Cardiac fibroblast (primary cell): ENCODE measurements around the gene ARHGAP19.

ENCODE experiments used
- DNase-seq, 2 donors: peaks; one replicate each; pipeline versions ENCODE4 v3.0.0 to v3.0.0-alpha.2; 2010; ENCODE audit warnings: low read depth in 2 of 2
- H3K4me3 ChIP-seq, 2 donors: replicated peaks in 1 of 2; 1 replicate in 1 of 2; 2 replicates in 1 of 2; pipeline ENCODE4 v1.5.1; 2011; ENCODE audit warnings: low read depth in 2 of 2, low read length in 2 of 2, mild to moderate bottlenecking in 2 of 2, moderate library complexity in 1 of 2
- CTCF ChIP-seq: IDR thresholded peaks from one replicate; pipeline ENCODE4 v1.5.1; 2011; ENCODE audit warnings: low read depth, mild to moderate bottlenecking, low read length, inconsistent platforms

The ARHGAP19 gene

GRCh38 chr10:97254694-97255093 lies 37.7 kb downstream of the ARHGAP19 start:
- no peak for DNase-seq
- no peak for TF ChIP-seq CTCF

GRCh38 chr10:97250952-97251351 lies 41.5 kb downstream of the ARHGAP19 start:
- TF ChIP-seq CTCF, result no peak
- no peak overlapping the region for H3K4me3 ChIP-seq
- no peak for DNase-seq

More at GRCh38 chr10:97254694-97255093, 37.7 kb downstream of the ARHGAP19 start:
- no peak overlapping the region for H3K4me3 ChIP-seq

GRCh38 chr10:97243836-97244235 lies 48.6 kb downstream of the ARHGAP19 start:
- no peak for DNase-seq
- H3K4me3 ChIP-seq, result no peak overlapping the region
- no peak for TF ChIP-seq CTCF

GRCh38 chr10:97238855-97239254 lies 53.6 kb downstream of the ARHGAP19 start:
- no peak overlapping the region for H3K4me3 ChIP-seq
- no peak for DNase-seq
- no peak for TF ChIP-seq CTCF

- TF ChIP-seq CTCF, result no peak
- DNase-seq, result no peak
- H3K4me3 ChIP-seq, result no peak overlapping the region
Measured at GRCh38 chr10:97235353-97235752, 57.1 kb downstream of the ARHGAP19 start.

- DNase-seq, result peak; percentile 72 to 74
- H3K4me3 ChIP-seq, result no peak overlapping the region
- TF ChIP-seq CTCF, result peak; percentile 49
Measured at GRCh38 chr10:97234400-97234799, 58.0 kb downstream of the ARHGAP19 start.

- no peak overlapping the region for H3K4me3 ChIP-seq
- DNase-seq, result peak in 1 of 2 donors; percentile 67
- no peak for TF ChIP-seq CTCF
Measured at GRCh38 chr10:97230146-97230545, 62.3 kb downstream of the ARHGAP19 start.
